Measurements from ENCODE around the gene PGBD1.

The PGBD1 gene

GRCh38 chr6:28245206-28245941 is 36.0 kb upstream of the PGBD1 start:
- Histone ChIP-seq H3K27ac (ENCODE audit: low read depth, low read length) (no peak overlapping the region), H3K9me2 (replicated peaks; ENCODE audit: control insufficient read depth, low read length) (no peaks in the 10 kb centered on the region), H3K9me3 (ENCODE audit: control insufficient read depth, insufficient read depth, low read length) (no peaks in the 10 kb centered on the region), H3F3A (ENCODE audit: control insufficient read depth, insufficient read depth) (0 out of 2 replicates have a peak, but pooled peaks cover 8% of the 10 kb centered on the region), H4K20me1 (ENCODE audit: control insufficient read depth, insufficient read depth, low read depth, low read length) (no peaks in the 10 kb centered on the region), H3K79me2 (ENCODE audit: control insufficient read depth, low read length) (peaks cover 4% of the 10 kb centered on the region), H3K4me3 (ENCODE audit: low read length) (no peak overlapping the region), H3K4me2 (ENCODE audit: low read length) (no peak overlapping the region), H3K4me1 (ENCODE audit: control insufficient read depth, low read length) (no peaks in the 10 kb centered on the region; the same call in none of the 2 replicates), H3K27me3 (ENCODE audit: control insufficient read depth, low read length) (no peaks in the 10 kb centered on the region), H3K36me3 (ENCODE audit: control insufficient read depth, low read length) (peaks cover 49% of the 10 kb centered on the region)
- no peak for TF ChIP-seq CTCF (IDR thresholded peaks at IDR 0.05; ENCODE audit: low read depth, low read length, poor library complexity, severe bottlenecking)
- TF ChIP-seq EZH2phosphoT487 (IDR thresholded peaks at IDR 0.05; ENCODE audit: borderline replicate concordance, low read length) = no peak

DNA sequence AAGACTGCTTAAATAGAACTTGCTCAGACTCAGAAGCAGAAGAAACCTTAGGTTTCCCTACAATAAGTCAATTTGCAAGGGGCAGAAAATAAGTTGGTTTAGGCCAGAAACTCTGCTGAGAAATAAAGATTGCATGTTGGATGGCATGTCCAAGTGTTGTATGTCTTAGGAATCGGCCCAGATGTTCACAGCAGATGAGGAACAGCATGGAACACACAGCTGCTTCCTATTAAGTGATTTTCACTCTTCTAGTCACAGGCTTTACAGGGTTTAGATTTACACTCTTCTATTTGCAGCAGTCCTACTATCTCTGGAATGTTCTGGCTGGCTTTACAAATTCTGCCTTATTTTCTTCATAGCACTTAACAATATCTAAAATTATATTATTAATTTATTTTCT is 32.5 kb upstream of the PGBD1 start:
- Histone ChIP-seq H3K9me2 (replicated peaks; ENCODE audit: control insufficient read depth, low read length) (no peaks in the 10 kb centered on the region), H3K36me3 (ENCODE audit: control insufficient read depth, low read length) (peaks cover 53% of the 10 kb centered on the region)

DNA sequence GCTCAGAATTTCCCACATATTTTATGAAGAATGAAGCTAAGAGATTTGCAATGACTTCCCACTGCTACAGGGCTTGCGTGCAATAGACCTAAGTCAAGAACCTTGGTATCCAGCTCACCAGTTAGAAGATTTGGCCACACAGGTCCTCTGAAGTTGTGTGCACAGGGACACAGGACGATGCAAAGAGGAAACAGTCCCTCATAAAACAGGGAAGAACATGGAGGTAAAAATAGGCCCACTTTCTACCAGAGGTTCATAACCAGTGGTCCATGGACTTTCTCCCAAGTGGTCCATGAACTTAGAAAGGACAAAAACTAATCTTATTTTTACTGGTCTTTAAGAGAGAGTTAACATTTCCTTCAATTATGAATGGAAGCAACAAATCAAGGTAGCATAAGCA is 30.6 kb upstream of the PGBD1 start:
- H3K27me3 ChIP-seq (ENCODE audit: control insufficient read depth, low read length) = no peaks in the 10 kb centered on the region
- H3K9me3 ChIP-seq (ENCODE audit: control insufficient read depth, insufficient read depth, low read length) = no peaks in the 10 kb centered on the region
- no peak overlapping the region for H3K27ac ChIP-seq (ENCODE audit: low read depth, low read length)
- peaks cover 24% of the 10 kb centered on the region for H3K79me2 ChIP-seq (ENCODE audit: control insufficient read depth, low read length)
- TF ChIP-seq EZH2phosphoT487 (IDR thresholded peaks at IDR 0.05; ENCODE audit: borderline replicate concordance, low read length) = no peak
- TF ChIP-seq CTCF (IDR thresholded peaks at IDR 0.05; ENCODE audit: low read depth, low read length, poor library complexity, severe bottlenecking) = no peak
- peak overlapping the region; percentile 98 for H3K4me3 ChIP-seq (ENCODE audit: low read length)
- H3K4me1 ChIP-seq (ENCODE audit: control insufficient read depth, low read length) = peaks cover 17% of the 10 kb centered on the region
- no peaks in the 10 kb centered on the region for H3K9me2 ChIP-seq (replicated peaks; ENCODE audit: control insufficient read depth, low read length)
- peak overlapping the region; percentile 67 for H3K4me2 ChIP-seq (ENCODE audit: low read length)
- H4K20me1 ChIP-seq (ENCODE audit: control insufficient read depth, insufficient read depth, low read depth, low read length) = no peaks in the 10 kb centered on the region
- no peaks in the 10 kb centered on the region for H3F3A ChIP-seq (ENCODE audit: control insufficient read depth, insufficient read depth)
- peaks cover 35% of the 10 kb centered on the region for H3K36me3 ChIP-seq (ENCODE audit: control insufficient read depth, low read length)

More for the DNA sequence above, 32.5 kb upstream of the PGBD1 start:
- Histone ChIP-seq H3K9me3 (ENCODE audit: control insufficient read depth, insufficient read depth, low read length) (no peaks in the 10 kb centered on the region), H3K4me1 (ENCODE audit: control insufficient read depth, low read length) (peaks cover 17% of the 10 kb centered on the region), H3K79me2 (ENCODE audit: control insufficient read depth, low read length) (peaks cover 24% of the 10 kb centered on the region), H3K4me3 (ENCODE audit: low read length) (no peak overlapping the region), H3K4me2 (ENCODE audit: low read length) (no peak overlapping the region), H3K27me3 (ENCODE audit: control insufficient read depth, low read length) (no peaks in the 10 kb centered on the region), H3K27ac (ENCODE audit: low read depth, low read length) (no peak overlapping the region), H3F3A (ENCODE audit: control insufficient read depth, insufficient read depth) (no peaks in the 10 kb centered on the region), H4K20me1 (ENCODE audit: control insufficient read depth, insufficient read depth, low read depth, low read length) (no peaks in the 10 kb centered on the region)
- TF ChIP-seq CTCF (IDR thresholded peaks at IDR 0.05; ENCODE audit: low read depth, low read length, poor library complexity, severe bottlenecking) = no peak
- TF ChIP-seq EZH2phosphoT487 (IDR thresholded peaks at IDR 0.05; ENCODE audit: borderline replicate concordance, low read length) = no peak

All from DOHH2 (cell line).